ENCODE measurements around the gene ARHGEF39. TPM values are rescaled to one million over a fixed set of nuclear protein-coding genes. Genes with fewer than 3 reads are reported as not detected.
A peak's percentile ranks its signal among the peaks of the same experiment; 100 is the strongest.
"Not testable (repeated sequence)": the region's sequence is repeated elsewhere in the genome, so short reads cannot be mapped to it uniquely, and the experiment has no call there.

The ARHGEF39 gene
- total RNA-seq, 1 experiment from 2014 or later: 31.4 TPM

DNA sequence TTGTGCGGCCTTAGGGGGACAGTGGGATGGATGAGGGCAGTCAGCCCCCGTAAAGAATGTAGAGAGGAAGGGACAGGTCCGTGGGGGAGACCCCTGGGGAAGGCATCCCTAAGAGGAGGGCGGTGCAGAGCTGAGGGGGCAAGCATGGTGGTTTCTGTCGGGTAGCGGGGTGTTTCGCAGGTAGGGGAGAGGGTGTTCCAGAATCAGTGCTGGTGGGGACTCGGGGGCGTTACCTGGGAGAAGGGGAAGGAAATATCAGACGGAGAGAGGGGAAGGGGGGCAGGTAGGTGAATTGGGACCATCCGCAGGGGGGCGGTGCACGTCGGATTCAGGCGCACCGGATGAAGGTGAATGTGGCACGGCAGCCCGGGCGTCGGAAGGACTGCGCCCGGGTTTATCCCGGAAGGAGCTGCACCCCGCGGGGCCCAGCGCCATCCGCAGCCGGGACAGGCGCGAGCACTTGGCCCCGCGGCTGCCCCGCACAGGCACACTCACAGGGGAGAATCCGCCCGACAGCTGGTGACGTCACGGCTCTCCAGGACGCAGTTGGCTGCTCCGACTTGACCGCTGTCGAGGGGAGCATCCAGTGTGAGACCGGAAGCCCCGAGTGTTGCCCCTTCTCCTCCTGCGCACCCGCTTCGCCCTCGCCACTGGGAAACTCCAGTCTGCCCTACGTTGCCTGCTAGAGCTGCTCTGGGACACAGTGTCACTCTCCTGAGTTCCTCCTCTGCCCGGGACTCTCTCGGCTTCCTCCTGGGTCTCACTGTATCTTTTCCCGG is 48.1 kb downstream of the ARHGEF39 start:
- Histone ChIP-seq H3K9me3 (no peaks in the 10 kb centered on the region), H3K27me3 (replicated peaks; ENCODE audit: control insufficient read depth, insufficient read depth, low read length) (no peaks in the 10 kb centered on the region), H3K36me3 (ENCODE audit: control insufficient read depth, insufficient read depth, low read length) (no peaks in the 10 kb centered on the region), H3K4me1 (no peaks in the 10 kb centered on the region), H3K4me3 (ENCODE audit: low read depth, low read length) (peak overlapping the region; percentile 20; the same call in 1 of the 2 replicates)
- Mint-ChIP-seq H3K4me1 (ENCODE audit: low read depth, unreplicated experiment) (peaks cover 5% of the 10 kb centered on the region), H3K36me3 (ENCODE audit: insufficient read depth, unreplicated experiment) (no peaks in the 10 kb centered on the region), H3K27me3 (ENCODE audit: insufficient read depth, unreplicated experiment) (peaks cover 13% of the 10 kb centered on the region), H3K4me3 (ENCODE audit: unreplicated experiment) (peak overlapping the region; percentile 60), H3K9me3 (ENCODE audit: unreplicated experiment) (no peaks in the 10 kb centered on the region), H3K27ac (ENCODE audit: unreplicated experiment) (no peak overlapping the region)
- CTCF ChIA-PET: no interaction called here
- POLR2A ChIA-PET: interaction anchor here (0.6 to 0.8 kb wide), 2 partner anchors 13 to 30 kb away, joined by 4 to 6 read pairs; no protein-coding TSS in a partner anchor
- intact Hi-C loops (cut with micrococcal nuclease; ENCODE audit: unreplicated experiment): no loop called here
- TF ChIP-seq, protein P1, sequence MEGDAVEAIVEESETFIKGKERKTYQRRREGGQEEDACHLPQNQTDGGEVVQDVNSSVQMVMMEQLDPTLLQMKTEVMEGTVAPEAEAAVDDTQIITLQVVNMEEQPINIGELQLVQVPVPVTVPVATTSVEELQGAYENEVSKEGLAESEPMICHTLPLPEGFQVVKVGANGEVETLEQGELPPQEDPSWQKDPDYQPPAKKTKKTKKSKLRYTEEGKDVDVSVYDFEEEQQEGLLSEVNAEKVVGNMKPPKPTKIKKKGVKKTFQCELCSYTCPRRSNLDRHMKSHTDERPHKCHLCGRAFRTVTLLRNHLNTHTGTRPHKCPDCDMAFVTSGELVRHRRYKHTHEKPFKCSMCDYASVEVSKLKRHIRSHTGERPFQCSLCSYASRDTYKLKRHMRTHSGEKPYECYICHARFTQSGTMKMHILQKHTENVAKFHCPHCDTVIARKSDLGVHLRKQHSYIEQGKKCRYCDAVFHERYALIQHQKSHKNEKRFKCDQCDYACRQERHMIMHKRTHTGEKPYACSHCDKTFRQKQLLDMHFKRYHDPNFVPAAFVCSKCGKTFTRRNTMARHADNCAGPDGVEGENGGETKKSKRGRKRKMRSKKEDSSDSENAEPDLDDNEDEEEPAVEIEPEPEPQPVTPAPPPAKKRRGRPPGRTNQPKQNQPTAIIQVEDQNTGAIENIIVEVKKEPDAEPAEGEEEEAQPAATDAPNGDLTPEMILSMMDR (IDR thresholded peaks at IDR 0.05; ENCODE audit: insufficient read depth in 1 of 2, low read depth in 1 of 2, low read length in 1 of 2, severe bottlenecking in 1 of 2, unreplicated experiment in 1 of 2): no peak
- peak; percentile 22 to 49 for DNase-seq
- BruUV-seq (replicated peaks): no TSS peak

- no peaks in the 10 kb centered on the region for H3K36me3 ChIP-seq (ENCODE audit: control insufficient read depth, insufficient read depth, low read length)
- Mint-ChIP-seq H3K36me3 (ENCODE audit: insufficient read depth, unreplicated experiment) (no peaks in the 10 kb centered on the region), H3K27me3 (ENCODE audit: insufficient read depth, unreplicated experiment) (peaks cover 13% of the 10 kb centered on the region), H3K9me3 (ENCODE audit: unreplicated experiment) (no peaks in the 10 kb centered on the region), H3K4me3 (ENCODE audit: unreplicated experiment) (peak overlapping the region; percentile 45), H3K27ac (ENCODE audit: unreplicated experiment) (no peak overlapping the region), H3K4me1 (ENCODE audit: low read depth, unreplicated experiment) (peaks cover 5% of the 10 kb centered on the region)
- no peak for DNase-seq
- ChIA-PET CTCF (no interaction called here), POLR2A (interaction anchor here (0.6 kb wide), 1 partner anchor 14 kb away, joined by 6 read pairs; no protein-coding TSS in a partner anchor)
- intact Hi-C loops (cut with micrococcal nuclease; ENCODE audit: unreplicated experiment): no loop called here
- no peaks in the 10 kb centered on the region for H3K9me3 ChIP-seq
- H3K4me3 ChIP-seq (ENCODE audit: low read depth, low read length): no peak overlapping the region
- H3K27me3 ChIP-seq (replicated peaks; ENCODE audit: control insufficient read depth, insufficient read depth, low read length): no peaks in the 10 kb centered on the region
- H3K4me1 ChIP-seq: no peaks in the 10 kb centered on the region
- BruUV-seq (replicated peaks): no TSS peak
- TF ChIP-seq, protein P1 (IDR thresholded peaks at IDR 0.05; ENCODE audit: insufficient read depth in 1 of 2, low read depth in 1 of 2, low read length in 1 of 2, severe bottlenecking in 1 of 2, unreplicated experiment in 1 of 2): no peak
Observed at GRCh38 chr9:35615981-35616680, 48.9 kb downstream of the ARHGEF39 start.

DNA sequence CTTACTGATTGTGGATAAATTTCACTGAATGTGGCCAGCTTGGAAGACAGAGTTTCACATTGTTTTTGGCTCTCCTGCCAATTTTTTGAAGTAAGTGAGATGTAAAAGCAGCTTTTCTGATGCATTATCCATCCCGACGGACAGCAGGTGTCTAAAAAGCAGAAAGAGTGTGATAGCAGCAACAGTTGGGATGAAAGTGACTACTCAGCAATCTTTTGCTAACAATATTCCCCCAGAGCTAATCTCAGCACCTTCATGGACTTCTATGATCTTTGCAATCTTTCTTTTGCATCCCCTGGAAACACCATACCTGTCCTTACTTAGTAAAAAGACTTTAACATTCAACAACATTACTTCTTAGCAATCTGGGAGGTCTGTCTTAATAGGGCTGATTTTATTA is 52.2 kb downstream of the ARHGEF39 start:
- Mint-ChIP-seq H3K36me3 (ENCODE audit: insufficient read depth, unreplicated experiment) (no peaks in the 10 kb centered on the region), H3K4me3 (ENCODE audit: unreplicated experiment) (no peak overlapping the region), H3K27ac (ENCODE audit: unreplicated experiment) (no peak overlapping the region), H3K4me1 (ENCODE audit: low read depth, unreplicated experiment) (peaks cover 5% of the 10 kb centered on the region), H3K27me3 (ENCODE audit: insufficient read depth, unreplicated experiment) (peaks cover 13% of the 10 kb centered on the region), H3K9me3 (ENCODE audit: unreplicated experiment) (no peaks in the 10 kb centered on the region)
- TF ChIP-seq, protein P1 (IDR thresholded peaks at IDR 0.05; ENCODE audit: insufficient read depth in 1 of 2, low read depth in 1 of 2, low read length in 1 of 2, severe bottlenecking in 1 of 2, unreplicated experiment in 1 of 2): no peak
- no peaks in the 10 kb centered on the region for H3K27me3 ChIP-seq (replicated peaks; ENCODE audit: control insufficient read depth, insufficient read depth, low read length)
- no peaks in the 10 kb centered on the region for H3K4me1 ChIP-seq
- no peaks in the 10 kb centered on the region for H3K9me3 ChIP-seq
- intact Hi-C loops (cut with micrococcal nuclease; ENCODE audit: unreplicated experiment): no loop called here
- no peak overlapping the region for H3K4me3 ChIP-seq (ENCODE audit: low read depth, low read length)
- CTCF ChIA-PET: interaction anchor here (1.1 kb wide), 1 partner anchor 9 kb away, joined by 3 read pairs; no protein-coding TSS in a partner anchor
- no peaks in the 10 kb centered on the region for H3K36me3 ChIP-seq (ENCODE audit: control insufficient read depth, insufficient read depth, low read length)
- no peak for DNase-seq
- POLR2A ChIA-PET: no interaction called here
- no TSS peak for BruUV-seq (replicated peaks)

DNA sequence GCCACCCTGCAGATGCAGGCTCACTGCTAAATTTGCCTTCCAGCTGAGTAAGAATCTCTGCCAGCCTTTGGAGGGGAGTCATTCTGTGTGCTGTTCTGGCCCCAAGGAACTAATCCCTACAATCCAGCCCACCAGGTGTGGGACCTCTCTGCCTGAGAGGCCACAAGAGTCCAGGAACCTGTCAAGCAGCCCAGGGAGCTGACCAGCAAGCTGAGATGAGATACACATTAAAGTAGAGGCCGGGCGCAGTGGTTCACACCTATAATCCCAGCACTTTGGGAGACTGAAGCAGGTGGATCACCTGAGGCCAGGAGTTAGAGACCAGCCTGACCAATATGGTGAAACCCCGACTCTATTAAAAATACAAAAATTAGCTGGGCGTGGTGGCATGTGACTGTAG is 52.9 kb downstream of the ARHGEF39 start:
- H3K4me3 ChIP-seq (ENCODE audit: low read depth, low read length); H3K9me3 ChIP-seq; H3K27ac Mint-ChIP-seq (ENCODE audit: unreplicated experiment); BruUV-seq (replicated peaks); H3K27me3 ChIP-seq (replicated peaks; ENCODE audit: control insufficient read depth, insufficient read depth, low read length); POLR2A ChIA-PET; H3K4me3 Mint-ChIP-seq (ENCODE audit: unreplicated experiment); H3K36me3 ChIP-seq (ENCODE audit: control insufficient read depth, insufficient read depth, low read length); DNase-seq; H3K9me3 Mint-ChIP-seq (ENCODE audit: unreplicated experiment); H3K36me3 Mint-ChIP-seq (ENCODE audit: insufficient read depth, unreplicated experiment); intact Hi-C loops (cut with micrococcal nuclease; ENCODE audit: unreplicated experiment); H3K4me1 Mint-ChIP-seq (ENCODE audit: low read depth, unreplicated experiment); H3K4me1 ChIP-seq: not testable (repeated sequence)
- H3K27me3 Mint-ChIP-seq (ENCODE audit: insufficient read depth, unreplicated experiment): peaks cover 10% of the 10 kb centered on the region
- CTCF ChIA-PET: interaction anchor here (0.8 to 1.6 kb wide), 4 partner anchors 85 to 541 kb away, joined by 3 to 7 read pairs (median 4); no protein-coding TSS in a partner anchor
